MCF 10A (cell line): Measurements from ENCODE around the gene MFAP3L. TPM values are rescaled to one million over a fixed set of nuclear protein-coding genes. Genes with fewer than 3 reads are reported as not detected.

Experiments
- BruUV-seq: library from RNA; stranded (reverse); fragments of 400-500 nt; replicated peaks from 2 replicates; lab custom pipeline; 2021; lab: Mats Ljungman, UMichigan
- CTCF ChIA-PET: fragments of 300-600 bp; sonication (Branson Sonifier 250); formaldehyde crosslinking; extraction: SDS; loops from one replicate; lab custom pipeline; 2021; ENCODE audit warnings: antibody characterized with exemption, inconsistent platforms; lab: Yijun Ruan, JAX
- POLR2A ChIA-PET: fragments of 300-600, 350-650 bp; sonication (Branson Sonifier 250); formaldehyde crosslinking; extraction: SDS; loops from one replicate; lab custom pipeline; 2020; ENCODE audit warnings: antibody characterized with exemption, inconsistent platforms; lab: Yijun Ruan, JAX
- DNase-seq: peaks from one replicate; pipeline ENCODE4 v3.0.0-alpha.2; 2018; ENCODE audit not compliant: unreplicated experiment
- H3K27ac Mint-ChIP-seq: one replicate; pipeline ENCODE4 v1.8.0; 2022; ENCODE audit warnings: mild to moderate bottlenecking, low read depth, mixed read lengths; ENCODE audit not compliant: unreplicated experiment
- H3K27me3 Mint-ChIP-seq: one replicate; pipeline ENCODE4 v1.8.0; 2022; ENCODE audit warnings: mixed read lengths; ENCODE audit not compliant: insufficient read depth, unreplicated experiment
- H3K36me3 Mint-ChIP-seq: one replicate; pipeline ENCODE4 v1.8.0; 2022; ENCODE audit warnings: mild to moderate bottlenecking, moderate library complexity, mixed read lengths; ENCODE audit not compliant: insufficient read depth, unreplicated experiment
- H3K4me1 Mint-ChIP-seq: one replicate; pipeline ENCODE4 v1.8.0; 2022; ENCODE audit warnings: mixed read lengths; ENCODE audit not compliant: insufficient read depth, unreplicated experiment
- H3K4me3 Mint-ChIP-seq: one replicate; pipeline ENCODE4 v1.8.0; 2022; ENCODE audit warnings: mild to moderate bottlenecking, moderate library complexity, mixed read lengths; ENCODE audit not compliant: unreplicated experiment
- H3K9me3 Mint-ChIP-seq: one replicate; pipeline ENCODE4 v1.8.0; 2022; ENCODE audit warnings: mixed read lengths; ENCODE audit not compliant: unreplicated experiment
- CTCF ChIP-seq: fragments of 200-600 bp; IDR thresholded peaks from one replicate; pipeline ENCODE4 v1.8.0; 2022; ENCODE audit warnings: antibody characterized with exemption, mild to moderate bottlenecking; ENCODE audit not compliant: unreplicated experiment
- intact Hi-C: fragments of 100-400 bp; cut with micrococcal nuclease; formaldehyde crosslinking; loops from 2 replicates; pipeline ENCODE4 v1.14.1; 2022
- total RNA-seq: library from RNA; stranded (reverse); gene quantifications from 2 replicates; pipeline ENCODE4 v1.2.3, GENCODE V29; 2022

The MFAP3L gene
- total RNA-seq, 1 experiment from 2014 or later: 4.1 TPM

GRCh38 chr4:170027181-170027829, 1.1 kb upstream of the MFAP3L start:
- Mint-ChIP-seq H3K36me3 (no peaks in the 10 kb centered on the region), H3K4me1 (peaks cover 12% of the 10 kb centered on the region), H3K9me3 (no peaks in the 10 kb centered on the region), H3K27ac (peak overlapping the region; percentile 96), H3K27me3 (no peaks in the 10 kb centered on the region), H3K4me3 (peak overlapping the region; percentile 93)
- ChIA-PET POLR2A (interaction anchor here (0.7 to 2.6 kb wide), 8 partner anchors 12 to 1163 kb away, joined by 3 to 15 read pairs (median 4); partner anchors contain the start of gene NEK1), CTCF (interaction anchor here (0.7 to 2.3 kb wide), 6 partner anchors 16 to 444 kb away, joined by 3 to 17 read pairs (median 3); no protein-coding TSS in a partner anchor)
- no peak for TF ChIP-seq CTCF
- DNase-seq: peak; percentile 96
- intact Hi-C loops: loop anchor here (5.0 kb wide), 1 partner anchor 215 kb away; no protein-coding TSS in a partner anchor
- BruUV-seq: no TSS peak

- no peak for TF ChIP-seq CTCF
- H3K4me1 Mint-ChIP-seq: peaks cover 12% of the 10 kb centered on the region
- no peaks in the 10 kb centered on the region for H3K9me3 Mint-ChIP-seq
- no peaks in the 10 kb centered on the region for H3K36me3 Mint-ChIP-seq
- H3K27me3 Mint-ChIP-seq: no peaks in the 10 kb centered on the region
- ChIA-PET POLR2A (interaction anchor here (0.6 to 2.6 kb wide), 11 partner anchors 11 to 414 kb away, joined by 3 to 15 read pairs (median 3); partner anchors contain the start of genes CLCN3 and NEK1), CTCF (interaction anchor here (0.5 to 2.0 kb wide), 5 partner anchors 10 to 455 kb away, joined by 3 to 14 read pairs (median 3); no protein-coding TSS in a partner anchor)
- no TSS peak for BruUV-seq
- intact Hi-C loops: loop anchor here (1.0 to 5.0 kb wide), 3 partner anchors 213 to 412 kb away; partner anchors contain the start of gene CLCN3
- peak overlapping the region; percentile 93 for H3K4me3 Mint-ChIP-seq
- H3K27ac Mint-ChIP-seq: peak overlapping the region; percentile 42
- no peak for DNase-seq
Measured at GRCh38 chr4:170025523-170026252, 507 bp downstream of the MFAP3L start.

- no peak overlapping the region for H3K27ac Mint-ChIP-seq
- H3K36me3 Mint-ChIP-seq: no peaks in the 10 kb centered on the region
- no peaks in the 10 kb centered on the region for H3K9me3 Mint-ChIP-seq
- CTCF ChIA-PET: interaction anchor here (0.6 to 1.2 kb wide), 3 partner anchors 13 to 212 kb away, joined by 3 to 6 read pairs (median 5); no protein-coding TSS in a partner anchor
- no peaks in the 10 kb centered on the region for H3K27me3 Mint-ChIP-seq
- no peak for DNase-seq
- H3K4me3 Mint-ChIP-seq: no peak overlapping the region
- intact Hi-C loops: no loop called here
- TF ChIP-seq CTCF: no peak
- peaks cover 6% of the 10 kb centered on the region for H3K4me1 Mint-ChIP-seq
- POLR2A ChIA-PET: interaction anchor here (1.3 kb wide), 1 partner anchor 21 kb away, joined by 3 read pairs; no protein-coding TSS in a partner anchor
- no TSS peak for BruUV-seq
Measured at GRCh38 chr4:170022211-170022610, 4.0 kb downstream of the MFAP3L start.

GRCh38 chr4:170017252-170017651, 8.9 kb downstream of the MFAP3L start:
- DNase-seq: no peak
- no peak overlapping the region for H3K4me3 Mint-ChIP-seq
- no TSS peak for BruUV-seq
- TF ChIP-seq CTCF: no peak
- H3K36me3 Mint-ChIP-seq: no peaks in the 10 kb centered on the region
- H3K4me1 Mint-ChIP-seq: no peaks in the 10 kb centered on the region
- intact Hi-C loops: no loop called here
- H3K27ac Mint-ChIP-seq: no peak overlapping the region
- ChIA-PET POLR2A (interaction anchor here (1.2 kb wide), 1 partner anchor 405 kb away, joined by 3 read pairs; the partner anchor contains the start of gene NEK1), CTCF (no interaction called here)
- no peaks in the 10 kb centered on the region for H3K9me3 Mint-ChIP-seq
- no peaks in the 10 kb centered on the region for H3K27me3 Mint-ChIP-seq
